B cell (primary cell): Measurements from ENCODE around the gene GNA12. TPM values are rescaled to one million over a fixed set of nuclear protein-coding genes. Genes with fewer than 3 reads are reported as not detected.

ENCODE experiments used
- ATAC-seq: fragments of 200-7000 bp; cut with Tn5 transposase; one replicate; pipeline ENCODE4 v1.10.0; 2021; ENCODE audit warnings: low read depth, mild to moderate bottlenecking, moderate number of reproducible peaks, moderate library complexity
- CTCF ChIA-PET: fragments of 350-600 bp; sonication (Branson Sonifier 250); formaldehyde crosslinking; loops from one replicate; lab custom pipeline; 2021; ENCODE audit warnings: antibody characterized with exemption, inconsistent platforms; lab: Charles Lee
- POLR2A ChIA-PET: fragments of 350-600 bp; sonication (Branson Sonifier 250); formaldehyde crosslinking; loops from one replicate; lab custom pipeline; 2021; ENCODE audit warnings: antibody characterized with exemption; lab: Charles Lee
- DNase-seq: peaks from one replicate; pipeline ENCODE4 v3.0.0; 2013
- H2AFZ ChIP-seq: 2 replicates; pipeline ENCODE4 v1.6.1; 2012; ENCODE audit warnings: mild to moderate bottlenecking, low read depth, low read length; ENCODE audit not compliant: insufficient read depth, poor library complexity, severe bottlenecking
- H3K27ac ChIP-seq, 2 donors: 1 replicate in 1 of 2; 2 replicates in 1 of 2; pipeline ENCODE4 v1.5.1; 2012 to 2013; ENCODE audit warnings: low read length in 2 of 2, mild to moderate bottlenecking in 2 of 2, moderate library complexity in 1 of 2
- H3K27me3 ChIP-seq, 4 experiments: fragments of 200-600 bp in 1 of 4; sonication (generic) in 1 of 4; replicated peaks in 1 of 4; 1 replicate in 2 of 4; 2 replicates in 2 of 4; pipeline versions ENCODE4 v1.6.1 to v1.7.0; 2013 to 2016; ENCODE audit warnings: low read length in 3 of 4, mild to moderate bottlenecking in 2 of 4, mixed read lengths in 1 of 4, moderate library complexity in 1 of 4; ENCODE audit not compliant: insufficient read depth in 4 of 4, control insufficient read depth in 3 of 4; ENCODE audit errors: control extremely low read depth in 1 of 4
- H3K36me3 ChIP-seq, 2 experiments: replicated peaks in 1 of 2; 1 replicate in 1 of 2; 2 replicates in 1 of 2; pipeline versions ENCODE4 v1.6.1 to v1.7.1; 2013; ENCODE audit warnings: low read length in 1 of 2; ENCODE audit not compliant: insufficient read depth in 2 of 2, control insufficient read depth in 1 of 2; ENCODE audit errors: control extremely low read depth in 1 of 2, extremely low read depth in 1 of 2
- H3K4me1 ChIP-seq, 2 donors: fragments of 200-600 bp in 1 of 2; sonication (generic) in 1 of 2; 1 replicate in 1 of 2; 2 replicates in 1 of 2; pipeline versions ENCODE4 v1.5.1 to v1.6.1; 2013 to 2017; ENCODE audit warnings: low read length in 2 of 2; ENCODE audit not compliant: control insufficient read depth in 2 of 2, insufficient read depth in 2 of 2
- H3K4me2 ChIP-seq: replicated peaks from 2 replicates; pipeline ENCODE3; 2012; ENCODE audit warnings: mild to moderate bottlenecking, low read depth, low read length; ENCODE audit not compliant: poor library complexity, severe bottlenecking
- H3K4me3 ChIP-seq, 5 experiments: fragments of 200-600 bp in 1 of 5; sonication (generic) in 1 of 5; 1 replicate in 3 of 5; 2 replicates in 2 of 5; pipeline versions ENCODE4 v1.5.1 to v1.7.0; 2011 to 2016; ENCODE audit warnings: low read length in 4 of 5, mild to moderate bottlenecking in 4 of 5, low read depth in 2 of 5, control low read depth in 1 of 5, moderate library complexity in 1 of 5; ENCODE audit not compliant: insufficient read depth in 1 of 5; ENCODE audit errors: control extremely low read depth in 1 of 5, extremely low read depth in 1 of 5
- H3K79me2 ChIP-seq: fragments of 200-600 bp; sonication (generic); one replicate; pipeline ENCODE4 v1.6.0; 2016; ENCODE audit warnings: low read length; ENCODE audit not compliant: control insufficient read depth, insufficient read depth
- H3K9ac ChIP-seq: fragments of 200-600 bp; sonication (generic); 2 replicates; pipeline ENCODE4 v1.6.1; 2017; ENCODE audit warnings: mild to moderate bottlenecking, low read length, moderate library complexity
- H3K9me3 ChIP-seq, 3 donors: one replicate each; pipeline versions ENCODE4 v1.6.1 to v1.7.1; 2013; ENCODE audit warnings: low read length in 2 of 3; ENCODE audit not compliant: control insufficient read depth in 2 of 3, insufficient read depth in 1 of 3; ENCODE audit errors: control extremely low read depth in 1 of 3
- H4K20me1 ChIP-seq: 2 replicates; pipeline ENCODE4 v1.6.0; 2012; ENCODE audit warnings: mild to moderate bottlenecking, low read length; ENCODE audit not compliant: insufficient read depth, control insufficient read depth, poor library complexity, severe bottlenecking
- H3K27ac Mint-ChIP-seq: one replicate; pipeline ENCODE4 v1.8.0; 2021; ENCODE audit warnings: mixed read lengths
- H3K27me3 Mint-ChIP-seq: one replicate; pipeline ENCODE4 v1.8.0; 2021; ENCODE audit warnings: mixed read lengths
- H3K4me1 Mint-ChIP-seq: one replicate; pipeline ENCODE4 v1.8.0; 2021; ENCODE audit warnings: mixed read lengths
- H3K4me3 Mint-ChIP-seq: one replicate; pipeline ENCODE4 v1.8.0; 2021; ENCODE audit warnings: mixed read lengths
- H3K9me3 Mint-ChIP-seq: one replicate; pipeline ENCODE4 v1.8.0; 2022; ENCODE audit warnings: mixed read lengths; ENCODE audit not compliant: insufficient read depth
- CTCF ChIP-seq: fragments of 200-600 bp; IDR thresholded peaks from one replicate; pipeline ENCODE4 v1.8.0; 2022; ENCODE audit warnings: antibody characterized with exemption, mild to moderate bottlenecking
- EZH2 ChIP-seq: IDR thresholded peaks from 2 replicates; pipeline ENCODE4 v1.6.1; 2012; ENCODE audit warnings: borderline replicate concordance, low read depth, mild to moderate bottlenecking, moderate library complexity, low read length; ENCODE audit not compliant: insufficient read depth, poor library complexity, severe bottlenecking
- WGBS: methylation state at CpG from one replicate; pipeline ENCODE4 v1.1.5; 2013; ENCODE audit warnings: missing lambda C conversion rate; ENCODE audit not compliant: insufficient coverage; 5-methylcytosine and 5-hydroxymethylcytosine counted together
- intact Hi-C: fragments of 100-400 bp; cut with micrococcal nuclease; formaldehyde crosslinking; loops from one replicate; pipeline ENCODE4 v1.10.0; 2022
- polyA plus RNA-seq: library from polyadenylated mRNA; depleted of rRNA; stranded (reverse); fragments of >200 nt; gene quantifications from 2 replicates; pipeline ENCODE4 v1.2.3, GENCODE V29; 2012
- total RNA-seq, 2 donors: library from RNA; stranded (reverse); fragments of 120-200 nt in 1 of 2; gene quantifications; 1 replicate in 1 of 2; 2 replicates in 1 of 2; pipeline versions ENCODE4 v1.2.3 to v1.2.4, GENCODE V29; 2013 to 2022

Gene GNA12
- total and polyA plus RNA-seq, 2 donors (not counting 1 experiment from before 2014, with no cell fraction given), result 34.6 to 110 TPM

GRCh38 chr7:2803342-2803692 lies 40.8 kb downstream of the GNA12 start:
- Histone ChIP-seq H3K79me2 (peaks cover 94% of the 10 kb centered on the region), H4K20me1 (peaks cover 69% of the 10 kb centered on the region), H3K4me1 (peaks cover 27% of the 10 kb centered on the region in 2 donors), H3K27ac (no peak overlapping the region), H2AFZ (no peak overlapping the region), H3K27me3 (no peaks in the 10 kb centered on the region), H3K36me3 (no peaks in the 10 kb centered on the region), H3K4me3 (no peak overlapping the region), H3K9me3 (no peaks in the 10 kb centered on the region), H3K4me2 (no peak overlapping the region), H3K9ac (no peak overlapping the region)
- ATAC-seq (no peak), DNase-seq (no peak)
- no CpG with 5 or more reads among the region's 2 CpGs for WGBS
- intact Hi-C loops, result no loop called here
- POLR2A ChIA-PET, result no interaction called here
- Mint-ChIP-seq H3K4me3 (no peak overlapping the region), H3K4me1 (peaks cover 62% of the 10 kb centered on the region), H3K27me3 (no peaks in the 10 kb centered on the region), H3K27ac (peak overlapping the region; percentile 26), H3K9me3 (no peaks in the 10 kb centered on the region)
- no peak for TF ChIP-seq EZH2
- TF ChIP-seq CTCF, result no peak
- CTCF ChIA-PET, result interaction anchor here (1.0 kb wide), 1 partner anchor 17 kb away, joined by 4 read pairs; no protein-coding TSS in a partner anchor

GRCh38 chr7:2802504-2803341 lies 41.4 kb downstream of the GNA12 start:
- WGBS, result 94% methylated on average over 21 of the region's 28 CpGs
- intact Hi-C loops, result no loop called here
- Histone ChIP-seq H3K4me3 (no peak overlapping the region), H3K79me2 (peaks cover 94% of the 10 kb centered on the region), H2AFZ (no peak overlapping the region), H3K4me2 (no peak overlapping the region), H3K36me3 (no peaks in the 10 kb centered on the region), H3K27ac (no peak overlapping the region), H3K9ac (no peak overlapping the region), H3K4me1 (peaks cover 21 to 28% of the 10 kb centered on the region in 2 donors), H3K27me3 (no peaks in the 10 kb centered on the region), H3K9me3 (no peaks in the 10 kb centered on the region), H4K20me1 (peaks cover 71% of the 10 kb centered on the region)
- Mint-ChIP-seq H3K9me3 (no peaks in the 10 kb centered on the region), H3K4me3 (no peak overlapping the region), H3K4me1 (peaks cover 62% of the 10 kb centered on the region), H3K27me3 (no peaks in the 10 kb centered on the region), H3K27ac (peak overlapping the region; percentile 26)
- ChIA-PET POLR2A (no interaction called here), CTCF (no interaction called here)
- TF ChIP-seq EZH2, result no peak
- no peak for TF ChIP-seq CTCF
- DNase-seq (no peak), ATAC-seq (no peak)
